H9 (cell line): ENCODE measurements around the gene SPTBN5. TPM values are rescaled to one million over a fixed set of nuclear protein-coding genes. Genes with fewer than 3 reads are reported as not detected.

ENCODE experiments used
- DNase-seq: peaks from one replicate; pipeline ENCODE4 v3.0.0-alpha.2; 2017
- H2AFZ ChIP-seq: one replicate; pipeline ENCODE4 v1.6.1; 2013; ENCODE audit warnings: mild to moderate bottlenecking, low read length, control low read depth, moderate library complexity
- H2AK5ac ChIP-seq: 2 replicates; pipeline ENCODE4 v1.6.1; 2013; ENCODE audit warnings: low read length, control low read depth, mixed read lengths; ENCODE audit not compliant: insufficient read length
- H2BK120ac ChIP-seq: one replicate; pipeline ENCODE4 v1.6.1; 2013; ENCODE audit warnings: low read depth, mild to moderate bottlenecking, low read length, control low read depth, inconsistent platforms; ENCODE audit not compliant: poor library complexity, severe bottlenecking
- H2BK12ac ChIP-seq: 2 replicates; pipeline ENCODE4 v1.6.1; 2013; ENCODE audit warnings: low read length, control low read depth, mixed read lengths, low read depth; ENCODE audit not compliant: insufficient read length
- H2BK15ac ChIP-seq: 2 replicates; pipeline ENCODE4 v1.6.1; 2013; ENCODE audit warnings: low read depth, low read length, control low read depth
- H2BK20ac ChIP-seq: one replicate; pipeline ENCODE4 v1.6.1; 2013; ENCODE audit warnings: low read depth, mild to moderate bottlenecking, low read length, control low read depth, inconsistent platforms; ENCODE audit not compliant: poor library complexity, severe bottlenecking
- H2BK5ac ChIP-seq: 2 replicates; pipeline ENCODE4 v1.6.1; 2013; ENCODE audit warnings: low read length, control low read depth, mixed read lengths; ENCODE audit not compliant: insufficient read length
- H3K14ac ChIP-seq: 2 replicates; pipeline ENCODE4 v1.6.1; 2013; ENCODE audit warnings: low read length, control low read depth; ENCODE audit not compliant: insufficient read depth
- H3K18ac ChIP-seq: 2 replicates; pipeline ENCODE4 v1.6.1; 2013; ENCODE audit warnings: low read depth, mild to moderate bottlenecking, mixed read lengths, low read length, control low read depth; ENCODE audit not compliant: insufficient read length
- H3K23ac ChIP-seq: 2 replicates; pipeline ENCODE4 v1.6.1; 2013; ENCODE audit warnings: low read length, control low read depth, mixed read lengths, low read depth; ENCODE audit not compliant: insufficient read length
- H3K23me2 ChIP-seq: 2 replicates; pipeline ENCODE4 v1.6.1; 2013; ENCODE audit warnings: low read depth, mild to moderate bottlenecking, mixed read lengths, low read length, control low read depth; ENCODE audit not compliant: insufficient read length, poor library complexity, severe bottlenecking
- H3K27ac ChIP-seq: 2 replicates; pipeline ENCODE4 v1.5.1; 2013; ENCODE audit warnings: low read length, control low read depth, mixed read lengths, low read depth; ENCODE audit not compliant: insufficient read length
- H3K27me3 ChIP-seq: 2 replicates; pipeline ENCODE4 v1.6.1; 2013; ENCODE audit warnings: low read length, control low read depth, inconsistent platforms; ENCODE audit not compliant: insufficient read depth
- H3K4ac ChIP-seq: 2 replicates; pipeline ENCODE4 v1.6.1; 2013; ENCODE audit warnings: low read depth, mild to moderate bottlenecking, control low read depth, inconsistent platforms, low read length, moderate library complexity
- H3K4me1 ChIP-seq: 2 replicates; pipeline ENCODE4 v1.6.1; 2013; ENCODE audit warnings: low read length, control low read depth, inconsistent platforms; ENCODE audit not compliant: insufficient read depth
- H3K4me2 ChIP-seq: 2 replicates; pipeline ENCODE4 v1.6.1; 2013; ENCODE audit warnings: low read length, control low read depth, mixed read lengths; ENCODE audit not compliant: insufficient read length, insufficient read depth
- H3K56ac ChIP-seq: 2 replicates; pipeline ENCODE4 v1.6.1; 2013; ENCODE audit warnings: low read depth, mild to moderate bottlenecking, mixed read lengths, low read length, control low read depth; ENCODE audit not compliant: insufficient read length
- H3K79me1 ChIP-seq: 2 replicates; pipeline ENCODE4 v1.6.1; 2013; ENCODE audit warnings: low read depth, mild to moderate bottlenecking, moderate library complexity, low read length, control low read depth, inconsistent platforms; ENCODE audit not compliant: insufficient read depth, poor library complexity, severe bottlenecking
- H3K79me2 ChIP-seq: 2 replicates; pipeline ENCODE4 v1.6.1; 2013; ENCODE audit warnings: low read length, control low read depth, inconsistent platforms; ENCODE audit not compliant: insufficient read depth
- H3K9ac ChIP-seq: 2 replicates; pipeline ENCODE4 v1.6.1; 2013; ENCODE audit warnings: low read length, control low read depth, mixed read lengths; ENCODE audit not compliant: insufficient read length; ENCODE audit errors: extremely low read depth
- H3K9me3 ChIP-seq: one replicate; pipeline ENCODE4 v1.6.1; 2013; ENCODE audit warnings: low read depth, low read length, inconsistent platforms; ENCODE audit not compliant: control insufficient read depth
- H3T11ph ChIP-seq: one replicate; pipeline ENCODE4 v1.6.1; 2013; ENCODE audit warnings: mild to moderate bottlenecking, low read length, control low read depth, inconsistent platforms
- H4K20me1 ChIP-seq: one replicate; pipeline ENCODE4 v1.6.1; 2013; ENCODE audit not compliant: control insufficient read depth, insufficient read length, insufficient read depth
- H4K5ac ChIP-seq: 2 replicates; pipeline ENCODE4 v1.6.1; 2013; ENCODE audit warnings: low read depth, mild to moderate bottlenecking, mixed read lengths, low read length, control low read depth; ENCODE audit not compliant: insufficient read length
- H4K8ac ChIP-seq: replicated peaks from 2 replicates; pipeline ENCODE4 v1.6.1; 2013; ENCODE audit warnings: low read length, control low read depth, mixed read lengths, low read depth; ENCODE audit not compliant: insufficient read length
- H4K91ac ChIP-seq: 2 replicates; pipeline ENCODE4 v1.6.1; 2013; ENCODE audit warnings: low read depth, mild to moderate bottlenecking, moderate library complexity, mixed read lengths, low read length, control low read depth; ENCODE audit not compliant: insufficient read length
- H3K27ac Mint-ChIP-seq, 3 experiments: 2 replicates in 2 of 3; 3 replicates in 1 of 3; pipeline ENCODE4 v1.8.0; 2020 to 2021; ENCODE audit warnings: mixed read lengths in 3 of 3, mild to moderate bottlenecking in 1 of 3, moderate library complexity in 1 of 3
- H3K27me3 Mint-ChIP-seq: 2 replicates; pipeline ENCODE4 v1.8.0; 2021; ENCODE audit warnings: low read depth, mild to moderate bottlenecking, moderate library complexity, mixed read lengths
- H3K36me3 Mint-ChIP-seq, 3 experiments: 2 replicates in 2 of 3; 3 replicates in 1 of 3; pipeline ENCODE4 v1.8.0; 2020 to 2021; ENCODE audit warnings: low read depth in 3 of 3, mixed read lengths in 3 of 3; ENCODE audit not compliant: insufficient read depth in 1 of 3
- H3K4me1 Mint-ChIP-seq, 2 experiments: 2 replicates each; pipeline ENCODE4 v1.8.0; 2020; ENCODE audit warnings: mixed read lengths in 2 of 2
- H3K4me3 Mint-ChIP-seq, 2 experiments: 2 replicates in 1 of 2; 3 replicates in 1 of 2; pipeline ENCODE4 v1.8.0; 2020 to 2021; ENCODE audit warnings: mild to moderate bottlenecking in 2 of 2, mixed read lengths in 2 of 2, moderate library complexity in 1 of 2
- H3K9me3 Mint-ChIP-seq, 2 experiments: 2 replicates in 1 of 2; 3 replicates in 1 of 2; pipeline ENCODE4 v1.8.0; 2020; ENCODE audit warnings: mild to moderate bottlenecking in 2 of 2, mixed read lengths in 2 of 2, moderate library complexity in 1 of 2
- WGBS: extraction: QIAGEN DNeasy Blood & Tissue Kit; methylation state at CpG from one replicate; pipeline ENCODE4 v1.1.7; 2013; ENCODE audit warnings: missing lambda C conversion rate, low lambda C conversion rate, mixed read lengths; ENCODE audit not compliant: insufficient read length; ENCODE audit errors: extremely low coverage; 5-methylcytosine and 5-hydroxymethylcytosine counted together
- total RNA-seq: library from RNA; stranded (reverse); gene quantifications from 2 replicates; pipeline ENCODE4 v1.2.1, GENCODE V29; 2021
- TF ChIP-seq, protein P1 (sequence below): fragments of 200-600 bp; sonication (generic); conservative IDR thresholded peaks from 3 replicates; pipeline ENCODE4 v1.8.0; 2021; ENCODE audit warnings: antibody characterized with exemption, mild to moderate bottlenecking

Gene SPTBN5
- total RNA-seq, 1 experiment from 2014 or later: 0.90 TPM

- no peaks in the 10 kb centered on the region; a peak in 1 of 5 replicates for H3K9me3 Mint-ChIP-seq
- DNase-seq: no peak
- H3K23ac ChIP-seq: no peak overlapping the region
- no peak overlapping the region for H2BK5ac ChIP-seq
- TF ChIP-seq, protein P1, sequence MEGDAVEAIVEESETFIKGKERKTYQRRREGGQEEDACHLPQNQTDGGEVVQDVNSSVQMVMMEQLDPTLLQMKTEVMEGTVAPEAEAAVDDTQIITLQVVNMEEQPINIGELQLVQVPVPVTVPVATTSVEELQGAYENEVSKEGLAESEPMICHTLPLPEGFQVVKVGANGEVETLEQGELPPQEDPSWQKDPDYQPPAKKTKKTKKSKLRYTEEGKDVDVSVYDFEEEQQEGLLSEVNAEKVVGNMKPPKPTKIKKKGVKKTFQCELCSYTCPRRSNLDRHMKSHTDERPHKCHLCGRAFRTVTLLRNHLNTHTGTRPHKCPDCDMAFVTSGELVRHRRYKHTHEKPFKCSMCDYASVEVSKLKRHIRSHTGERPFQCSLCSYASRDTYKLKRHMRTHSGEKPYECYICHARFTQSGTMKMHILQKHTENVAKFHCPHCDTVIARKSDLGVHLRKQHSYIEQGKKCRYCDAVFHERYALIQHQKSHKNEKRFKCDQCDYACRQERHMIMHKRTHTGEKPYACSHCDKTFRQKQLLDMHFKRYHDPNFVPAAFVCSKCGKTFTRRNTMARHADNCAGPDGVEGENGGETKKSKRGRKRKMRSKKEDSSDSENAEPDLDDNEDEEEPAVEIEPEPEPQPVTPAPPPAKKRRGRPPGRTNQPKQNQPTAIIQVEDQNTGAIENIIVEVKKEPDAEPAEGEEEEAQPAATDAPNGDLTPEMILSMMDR: no peak
- WGBS: no CpG with 5 or more reads among the region's 6 CpGs
- H4K8ac ChIP-seq: no peak overlapping the region
- no peak overlapping the region for H3K4me3 Mint-ChIP-seq
- no peak overlapping the region for H2BK12ac ChIP-seq
- H2BK20ac ChIP-seq: no peak overlapping the region
- no peak overlapping the region for H3K4me2 ChIP-seq
- no peaks in the 10 kb centered on the region for H3K79me1 ChIP-seq
- peaks cover 7 to 8% of the 10 kb centered on the region in 2 experiments for H3K4me1 Mint-ChIP-seq
- no peak overlapping the region for H4K5ac ChIP-seq
- no peak overlapping the region for H3K27ac ChIP-seq
- H3T11ph ChIP-seq: no peak overlapping the region
- no peak overlapping the region for H2BK15ac ChIP-seq
- H2BK120ac ChIP-seq: no peak overlapping the region
- no peak overlapping the region for H3K4ac ChIP-seq
- no peak overlapping the region for H3K14ac ChIP-seq
- no peak overlapping the region for H3K9ac ChIP-seq
- H3K23me2 ChIP-seq: no peaks in the 10 kb centered on the region
- no peak overlapping the region for H3K18ac ChIP-seq
- H3K4me1 ChIP-seq: no peaks in the 10 kb centered on the region
- no peak overlapping the region; a peak in 1 of 7 replicates for H3K27ac Mint-ChIP-seq
- H3K27me3 ChIP-seq: no peaks in the 10 kb centered on the region
- H2AFZ ChIP-seq: no peak overlapping the region
- H3K27me3 Mint-ChIP-seq: no peaks in the 10 kb centered on the region
- no peaks in the 10 kb centered on the region for H3K79me2 ChIP-seq
- no peaks in the 10 kb centered on the region for H3K9me3 ChIP-seq
- no peak overlapping the region for H4K91ac ChIP-seq
- H4K20me1 ChIP-seq: no peaks in the 10 kb centered on the region
- H3K56ac ChIP-seq: no peak overlapping the region
- no peak overlapping the region for H2AK5ac ChIP-seq
- peaks cover 8 to 47% (median 28%) of the 10 kb centered on the region in 3 experiments for H3K36me3 Mint-ChIP-seq
Observed at GRCh38 chr15:41899854-41900442, 6.1 kb upstream of the SPTBN5 start.
